NT2/D1 (cell line): ENCODE measurements around the gene NSG2.

Experiments used
- YY1 ChIP-seq: IDR thresholded peaks from 2 replicates; pipeline ENCODE4 v1.6.1; 2011; ENCODE audit not compliant: insufficient read length, insufficient read depth
- ZNF274 ChIP-seq: IDR thresholded peaks from 2 replicates; pipeline ENCODE4 v1.6.1; 2011; ENCODE audit warnings: mild to moderate bottlenecking, low read depth, low read length

DNA sequence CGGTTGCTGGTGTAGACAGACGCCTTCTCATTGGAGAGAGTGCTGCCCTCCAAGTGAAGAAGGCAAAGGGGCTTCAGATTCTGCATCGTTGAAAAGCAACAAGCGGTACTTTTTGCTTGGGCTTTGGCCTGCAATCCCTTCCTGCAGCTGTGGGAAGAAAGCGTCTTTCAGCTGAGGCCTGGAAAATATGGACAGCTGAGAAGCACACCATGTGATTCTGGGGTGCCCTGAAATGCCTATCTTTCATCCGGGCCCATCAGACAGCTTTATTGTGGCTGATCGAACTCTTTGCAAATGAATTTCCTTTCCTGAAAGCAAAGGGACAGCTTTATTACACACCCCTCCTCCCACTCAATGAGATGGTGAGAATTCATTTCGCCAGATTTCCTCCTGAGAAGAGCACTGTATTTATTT, 74.0 kb downstream of the NSG2 start:
- no peak for TF ChIP-seq ZNF274
- no peak for TF ChIP-seq YY1
